H1 (cell line): ENCODE results near the gene GH2. TPM values are rescaled to one million over a fixed set of nuclear protein-coding genes. Genes with fewer than 3 reads are reported as not detected.

Experiments
- CTCF ChIA-PET: fragments of 300-600 bp; sonication (Branson Sonifier 250); formaldehyde crosslinking; loops from one replicate; lab custom pipeline; 2021; ENCODE audit not compliant: partially characterized antibody; lab: Charles Lee
- POLR2A ChIA-PET: fragments of 300-600 bp; sonication (Branson Sonifier 250); formaldehyde crosslinking; loops from one replicate; lab custom pipeline; 2021; ENCODE audit warnings: inconsistent platforms; ENCODE audit not compliant: partially characterized antibody; lab: Charles Lee
- DNase-seq, 2 experiments: peaks; one replicate each; pipeline versions ENCODE4 v3.0.0 to v3.0.0-alpha.2; 2010 to 2022; ENCODE audit warnings: low spot score in 2 of 2, low read depth in 1 of 2, mixed read lengths in 1 of 2
- FAIRE-seq: peaks from 2 replicates; lab custom pipeline; 2011; peaks lifted over from hg19 to GRCh38; lab: Jason Lieb, UNC
- H2AFZ ChIP-seq: 2 replicates; pipeline ENCODE4 v1.8.1; 2012; ENCODE audit warnings: low read length, inconsistent platforms
- H2AK5ac ChIP-seq: 2 replicates; pipeline ENCODE4 v1.6.1; 2013; ENCODE audit warnings: low read depth, low read length
- H2BK120ac ChIP-seq: replicated peaks from 2 replicates; pipeline ENCODE3; 2013; ENCODE audit warnings: low read depth, low read length, inconsistent platforms
- H2BK12ac ChIP-seq: 2 replicates; pipeline ENCODE4 v1.6.1; 2013; ENCODE audit warnings: low read depth, low read length
- H2BK15ac ChIP-seq: 2 replicates; pipeline ENCODE4 v1.6.1; 2013; ENCODE audit warnings: low read length
- H2BK20ac ChIP-seq: 2 replicates; pipeline ENCODE4 v1.6.1; 2013; ENCODE audit warnings: low read length
- H2BK5ac ChIP-seq: 2 replicates; pipeline ENCODE4 v1.6.1; 2013; ENCODE audit warnings: low read depth, low read length
- H3K14ac ChIP-seq: 2 replicates; pipeline ENCODE4 v1.6.1; 2013; ENCODE audit warnings: inconsistent platforms; ENCODE audit not compliant: insufficient read length
- H3K18ac ChIP-seq: 2 replicates; pipeline ENCODE4 v1.6.1; 2013; ENCODE audit warnings: low read length; ENCODE audit errors: extremely low read depth
- H3K23ac ChIP-seq: 2 replicates; pipeline ENCODE4 v1.6.1; 2013; ENCODE audit warnings: inconsistent platforms; ENCODE audit not compliant: insufficient read length
- H3K23me2 ChIP-seq: 2 replicates; pipeline ENCODE4 v1.6.1; 2013; ENCODE audit warnings: low read depth, low read length
- H3K27ac ChIP-seq: 2 replicates; pipeline ENCODE4 v1.6.1; 2011; ENCODE audit warnings: low read depth, low read length, inconsistent platforms
- H3K27me3 ChIP-seq, 4 experiments: replicated peaks in 1 of 4; 1 replicate in 1 of 4; 2 replicates in 3 of 4; pipeline versions ENCODE4 v1.6.1 to v1.8.1; 2011 to 2013; ENCODE audit warnings: low read length in 3 of 4, mild to moderate bottlenecking in 3 of 4, inconsistent platforms in 2 of 4, mixed read lengths in 2 of 4, moderate library complexity in 1 of 4; ENCODE audit not compliant: control insufficient read depth in 3 of 4, insufficient read depth in 3 of 4; ENCODE audit errors: extremely low read depth in 1 of 4
- H3K36me3 ChIP-seq, 4 experiments: 2 replicates each; pipeline versions ENCODE4 v1.6.1 to v1.8.1; 2011 to 2013; ENCODE audit warnings: mild to moderate bottlenecking in 4 of 4, low read length in 3 of 4, moderate library complexity in 2 of 4, control low read depth in 1 of 4, inconsistent platforms in 1 of 4; ENCODE audit not compliant: insufficient read depth in 4 of 4, control insufficient read depth in 2 of 4
- H3K4ac ChIP-seq: replicated peaks from 2 replicates; pipeline ENCODE3; 2013; ENCODE audit warnings: low read length, low read depth, mixed read lengths, inconsistent platforms; ENCODE audit not compliant: insufficient read length
- H3K4me1 ChIP-seq, 4 experiments: replicated peaks in 1 of 4; 1 replicate in 1 of 4; 2 replicates in 3 of 4; pipeline versions ENCODE4 v1.6.1 to v1.8.1; 2011 to 2013; ENCODE audit warnings: low read length in 3 of 4, inconsistent platforms in 2 of 4, mixed read lengths in 1 of 4; ENCODE audit not compliant: insufficient read depth in 4 of 4, control insufficient read depth in 3 of 4
- H3K4me2 ChIP-seq, 2 experiments: 2 replicates each; pipeline versions ENCODE4 v1.6.1 to v1.8.1; 2011 to 2013; ENCODE audit warnings: low read depth in 2 of 2, low read length in 2 of 2, control low read depth in 1 of 2, inconsistent platforms in 1 of 2, mild to moderate bottlenecking in 1 of 2; ENCODE audit not compliant: insufficient read depth in 1 of 2
- H3K4me3 ChIP-seq, 4 experiments: fragments of 200-600, 300-600 bp in 1 of 4; sonication (generic), shearing (Covaris generic), sonication (Bioruptor Twin) in 1 of 4; 2 replicates each; pipeline versions ENCODE4 v1.5.1 to v1.8.1; 2011 to 2016; ENCODE audit warnings: low read length in 4 of 4, low read depth in 3 of 4, control low read depth in 2 of 4, inconsistent platforms in 2 of 4, mild to moderate bottlenecking in 2 of 4, mixed read lengths in 1 of 4, moderate library complexity in 1 of 4; ENCODE audit not compliant: insufficient read depth in 2 of 4; ENCODE audit errors: extremely low read depth in 1 of 4
- H3K56ac ChIP-seq: replicated peaks from 2 replicates; pipeline ENCODE3; 2013; ENCODE audit warnings: low read depth, mild to moderate bottlenecking, mixed read lengths, low read length, inconsistent platforms; ENCODE audit not compliant: insufficient read length
- H3K79me1 ChIP-seq: 2 replicates; pipeline ENCODE4 v1.6.1; 2013; ENCODE audit warnings: low read depth, low read length, control low read depth
- H3K79me2 ChIP-seq, 2 experiments: 2 replicates each; pipeline versions ENCODE4 v1.6.1 to v1.8.1; 2012 to 2013; ENCODE audit warnings: low read length in 2 of 2, mild to moderate bottlenecking in 2 of 2, inconsistent platforms in 1 of 2; ENCODE audit not compliant: insufficient read depth in 2 of 2, control insufficient read depth in 1 of 2
- H3K9ac ChIP-seq, 4 experiments: replicated peaks in 1 of 4; 1 replicate in 1 of 4; 2 replicates in 3 of 4; pipeline versions ENCODE4 v1.6.1 to v1.8.1; 2011 to 2013; ENCODE audit warnings: low read depth in 3 of 4, low read length in 3 of 4, control low read depth in 2 of 4, mild to moderate bottlenecking in 2 of 4, moderate library complexity in 2 of 4, inconsistent platforms in 1 of 4; ENCODE audit errors: extremely low read depth in 1 of 4
- H3K9me3 ChIP-seq, 2 experiments: 2 replicates each; pipeline versions ENCODE4 v1.6.1 to v1.8.1; 2012 to 2013; ENCODE audit warnings: mild to moderate bottlenecking in 2 of 2, moderate library complexity in 2 of 2, control low read depth in 1 of 2, inconsistent platforms in 1 of 2, low read depth in 1 of 2, low read length in 1 of 2, mixed read lengths in 1 of 2; ENCODE audit not compliant: insufficient read depth in 2 of 2
- H4K20me1 ChIP-seq, 2 experiments: replicated peaks in 1 of 2; 2 replicates each; pipeline versions ENCODE3 to v1.8.1; 2011 to 2013; ENCODE audit warnings: inconsistent platforms in 2 of 2, low read length in 2 of 2, mild to moderate bottlenecking in 1 of 2; ENCODE audit not compliant: insufficient read depth in 2 of 2, control insufficient read depth in 1 of 2
- H4K5ac ChIP-seq: 2 replicates; pipeline ENCODE4 v1.6.1; 2013; ENCODE audit warnings: low read length, low read depth, mixed read lengths, inconsistent platforms; ENCODE audit not compliant: insufficient read length
- H4K8ac ChIP-seq: 2 replicates; pipeline ENCODE4 v1.8.0; 2013; ENCODE audit warnings: mild to moderate bottlenecking, moderate library complexity, low read length, inconsistent platforms; ENCODE audit not compliant: insufficient read depth; ENCODE audit errors: extremely low read depth
- H4K91ac ChIP-seq: replicated peaks from 2 replicates; pipeline ENCODE3; 2013; ENCODE audit warnings: low read length, mixed read lengths, inconsistent platforms; ENCODE audit not compliant: insufficient read length
- JUND ChIP-seq: IDR thresholded peaks from 2 replicates; pipeline ENCODE4 v1.6.1; 2011; ENCODE audit warnings: mild to moderate bottlenecking, improper control_type of control experiment, low read length
- POLR2AphosphoS5 ChIP-seq: IDR thresholded peaks from 2 replicates; pipeline ENCODE4 v1.6.1; 2011; ENCODE audit warnings: low read depth, low read length
- RNF2 ChIP-seq: fragments of 200-900, 300-1000 bp; sonication (generic); IDR thresholded peaks from 2 replicates; pipeline ENCODE4 v1.7.1; 2016; ENCODE audit warnings: borderline replicate concordance, low read depth, mild to moderate bottlenecking, antibody characterized with exemption, low read length; ENCODE audit not compliant: poor library complexity, severe bottlenecking; ENCODE audit errors: missing control alignments
- WGBS, 2 experiments: shearing (Covaris generic) in 1 of 2; methylation state at CpG; one replicate each; pipeline versions ENCODE4 v1.1.6 to v1.1.7; 2013 to 2015; ENCODE audit warnings: low lambda C conversion rate in 2 of 2, mixed read lengths in 2 of 2, inconsistent platforms in 1 of 2, low coverage in 1 of 2, missing lambda C conversion rate in 1 of 2; ENCODE audit not compliant: insufficient replicate concordance in 2 of 2, insufficient coverage in 1 of 2, insufficient read length in 1 of 2; ENCODE audit errors: extremely low coverage in 1 of 2, missing lambda C conversion rate in 1 of 2; 5-methylcytosine and 5-hydroxymethylcytosine counted together
- polyA plus RNA-seq, 7 experiments: library from polyadenylated mRNA; depleted of rRNA in 3 of 7; stranded (reverse) in 5 of 7; unstranded in 2 of 7; fragments of >200 nt in 5 of 7; fragments of 200-250 nt in 2 of 7; gene quantifications; 1 replicate in 5 of 7; 2 replicates in 1 of 7; 4 replicates in 1 of 7; pipeline versions ENCODE4 v1.2.1 to v1.2.3, GENCODE V29; 2011 to 2013; ENCODE audit warnings: missing spikeins in 2 of 7, mixed read lengths in 2 of 7
- total RNA-seq: library from RNA; stranded (reverse); fragmentation: NEBNext Ultra II Directional; extraction: Animal tissue kit (Norgen Biotek cat#: 25700); gene quantifications from 2 replicates; pipeline ENCODE4 v1.2.1, GENCODE V29; 2021

The GH2 gene
- total and polyA plus RNA-seq, 2 of the 8 experiments (the other 6 are each of a cell fraction or from before 2014, with no cell fraction given), result 0.60 to 1.5 TPM

DNA sequence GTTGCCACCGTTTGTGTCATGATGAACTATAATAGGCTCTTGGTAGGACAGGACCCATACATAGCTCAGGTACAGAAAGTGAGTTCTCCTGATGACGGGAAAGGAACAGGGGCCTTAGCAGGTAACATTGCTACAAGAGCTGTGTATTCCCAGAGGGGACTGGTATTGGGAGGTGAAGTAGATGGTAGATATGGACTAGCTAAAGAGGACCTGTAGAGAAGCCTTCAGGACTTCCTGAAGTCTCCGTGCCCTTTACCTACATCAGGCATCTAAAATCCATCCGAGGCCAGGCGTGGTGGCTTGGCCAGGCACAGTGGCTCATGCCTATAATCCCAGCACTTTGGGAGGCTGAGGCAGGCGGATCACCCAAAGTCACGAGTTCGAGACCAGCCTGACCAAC, 26.6 kb downstream of the GH2 start:
- TF ChIP-seq JUND (no peak), RNF2 (no peak), POLR2AphosphoS5 (no peak)

More for the DNA sequence above, 26.6 kb downstream of the GH2 start:
- DNase-seq (no peak), FAIRE-seq (no peak)
- Histone ChIP-seq H3K14ac (no peak overlapping the region), H4K91ac (no peak overlapping the region), H3K4me1 (no peaks in the 10 kb centered on the region), H3K9me3 (no peaks in the 10 kb centered on the region), H2BK15ac (no peak overlapping the region), H3K36me3 (no peaks in the 10 kb centered on the region), H3K4ac (no peak overlapping the region), H3K4me2 (no peak overlapping the region), H2AK5ac (no peak overlapping the region), H3K27me3 (peaks cover 0 to 2% (median under 1%) of the 10 kb centered on the region in 4 experiments; a peak in 2 of 7 replicates), H3K9ac (no peak overlapping the region), H3K23me2 (no peaks in the 10 kb centered on the region), H4K8ac (no peak overlapping the region), H4K5ac (no peak overlapping the region), H3K23ac (no peak overlapping the region), H2AFZ (no peak overlapping the region), H2BK5ac (no peak overlapping the region), H2BK20ac (no peak overlapping the region), H3K18ac (no peak overlapping the region), H3K4me3 (no peak overlapping the region), H3K79me1 (no peaks in the 10 kb centered on the region), H4K20me1 (no peaks in the 10 kb centered on the region), H2BK120ac (no peak overlapping the region), H3K79me2 (no peaks in the 10 kb centered on the region), H2BK12ac (no peak overlapping the region), H3K27ac (no peak overlapping the region), H3K56ac (no peak overlapping the region)
- POLR2A ChIA-PET, result no interaction called here
- WGBS, 2 experiments, result 86% methylated on average over 8 of the region's 8 CpGs; no CpG with 5 or more reads in 1 of the 2 experiments
- CTCF ChIA-PET, result interaction anchor here (0.7 to 8.9 kb wide), 6 partner anchors 9 to 27 kb away, joined by 3 to 77 read pairs (median 5); partner anchors contain the start of gene GH2
